Measurements from ENCODE around the gene BCL11B.

DNA sequence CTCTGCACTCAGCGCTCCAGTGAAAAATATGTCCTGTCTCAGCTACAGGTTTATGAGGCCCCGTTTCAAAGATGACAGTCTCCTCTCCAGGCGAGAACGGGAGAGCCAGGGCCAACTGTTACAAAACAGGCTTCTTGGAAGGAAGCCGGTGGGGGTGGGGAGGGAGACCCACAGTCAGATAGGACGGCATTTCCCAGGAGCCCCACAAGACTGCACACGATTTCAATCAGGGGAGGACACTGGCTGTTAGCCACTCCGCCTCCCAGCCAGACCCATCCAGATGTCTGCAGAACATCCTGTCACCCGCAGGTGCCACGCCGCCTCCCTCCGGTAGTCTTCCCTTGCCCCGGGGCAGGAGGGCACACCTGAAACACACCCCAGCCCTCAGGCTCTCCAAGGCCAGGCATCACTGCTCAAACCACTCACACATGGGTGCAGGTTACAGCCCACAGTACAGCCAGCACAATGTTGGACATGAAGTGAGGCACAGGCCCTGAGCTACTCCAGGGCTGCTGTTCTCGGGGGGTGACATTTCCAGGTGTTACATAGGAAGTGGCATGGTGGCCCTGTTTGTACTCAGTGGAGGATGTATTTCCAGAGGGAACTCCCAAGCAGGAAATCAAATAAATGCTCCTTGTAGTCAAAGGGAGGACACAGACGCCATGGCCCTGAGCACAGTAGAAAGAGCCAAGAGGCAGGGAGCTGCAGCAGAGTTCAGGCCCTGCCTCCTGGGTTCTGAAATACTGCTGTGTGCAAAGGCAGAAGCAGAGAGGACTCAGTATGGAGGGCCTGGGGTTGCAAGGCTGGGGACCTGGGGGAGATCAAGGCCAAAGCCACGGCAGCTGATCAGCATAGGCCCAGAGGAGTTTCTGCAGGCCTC is 138.1 kb downstream of the BCL11B start:
- TF ChIP-seq, protein P1, sequence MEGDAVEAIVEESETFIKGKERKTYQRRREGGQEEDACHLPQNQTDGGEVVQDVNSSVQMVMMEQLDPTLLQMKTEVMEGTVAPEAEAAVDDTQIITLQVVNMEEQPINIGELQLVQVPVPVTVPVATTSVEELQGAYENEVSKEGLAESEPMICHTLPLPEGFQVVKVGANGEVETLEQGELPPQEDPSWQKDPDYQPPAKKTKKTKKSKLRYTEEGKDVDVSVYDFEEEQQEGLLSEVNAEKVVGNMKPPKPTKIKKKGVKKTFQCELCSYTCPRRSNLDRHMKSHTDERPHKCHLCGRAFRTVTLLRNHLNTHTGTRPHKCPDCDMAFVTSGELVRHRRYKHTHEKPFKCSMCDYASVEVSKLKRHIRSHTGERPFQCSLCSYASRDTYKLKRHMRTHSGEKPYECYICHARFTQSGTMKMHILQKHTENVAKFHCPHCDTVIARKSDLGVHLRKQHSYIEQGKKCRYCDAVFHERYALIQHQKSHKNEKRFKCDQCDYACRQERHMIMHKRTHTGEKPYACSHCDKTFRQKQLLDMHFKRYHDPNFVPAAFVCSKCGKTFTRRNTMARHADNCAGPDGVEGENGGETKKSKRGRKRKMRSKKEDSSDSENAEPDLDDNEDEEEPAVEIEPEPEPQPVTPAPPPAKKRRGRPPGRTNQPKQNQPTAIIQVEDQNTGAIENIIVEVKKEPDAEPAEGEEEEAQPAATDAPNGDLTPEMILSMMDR (IDR thresholded peaks at IDR 0.05), result no peak
- no peak for TF ChIP-seq EZH2 (IDR thresholded peaks at IDR 0.05; ENCODE audit: borderline replicate concordance, insufficient read depth, low read depth, low read length, poor library complexity, severe bottlenecking)
